CD4-positive, CD25-positive, alpha-beta regulatory T cell (primary cell): ENCODE data around the gene HMGB3. TPM values are rescaled to one million over a fixed set of nuclear protein-coding genes. Genes with fewer than 3 reads are reported as not detected.
"Not testable (repeated sequence)": the region's sequence is repeated elsewhere in the genome, so short reads cannot be mapped to it uniquely, and the experiment has no call there.

Experiments
- ATAC-seq, 2 donors: fragments of 150-1000 bp; cut with Tn5 transposase; one replicate each; pipeline ENCODE4 v1.10.0; 2021; ENCODE audit warnings: low read depth in 2 of 2, moderate number of reproducible peaks in 2 of 2, moderate library complexity in 1 of 2
- DNase-seq, 3 donors: peaks; one replicate each; pipeline versions ENCODE4 v3.0.0 to v3.0.0-alpha.2; 2012 to 2022; ENCODE audit warnings: mixed read lengths in 1 of 3
- H3K27ac ChIP-seq: one replicate; pipeline ENCODE4 v1.7.0; 2013; ENCODE audit warnings: mild to moderate bottlenecking, low read length; ENCODE audit not compliant: insufficient read depth, poor library complexity, severe bottlenecking
- H3K27me3 ChIP-seq: one replicate; pipeline ENCODE4 v1.7.0; 2013; ENCODE audit warnings: low read length; ENCODE audit not compliant: control insufficient read depth, insufficient read depth
- H3K36me3 ChIP-seq: one replicate; pipeline ENCODE4 v1.7.0; 2013; ENCODE audit warnings: mild to moderate bottlenecking, low read length, moderate library complexity; ENCODE audit not compliant: control insufficient read depth, insufficient read depth
- H3K4me1 ChIP-seq: 2 replicates; pipeline ENCODE4 v1.7.0; 2013; ENCODE audit warnings: mild to moderate bottlenecking, low read length; ENCODE audit not compliant: insufficient read depth, control insufficient read depth, poor library complexity, severe bottlenecking
- H3K4me3 ChIP-seq: one replicate; pipeline ENCODE4 v1.7.0; 2013; ENCODE audit warnings: low read depth, mild to moderate bottlenecking, low read length, moderate library complexity
- H3K9me3 ChIP-seq, 2 experiments: 1 replicate in 1 of 2; 2 replicates in 1 of 2; pipeline ENCODE4 v1.7.0; 2013; ENCODE audit warnings: low read length in 2 of 2, mild to moderate bottlenecking in 1 of 2, moderate library complexity in 1 of 2; ENCODE audit not compliant: control insufficient read depth in 2 of 2
- H3K27ac Mint-ChIP-seq, 3 donors: one replicate each; pipeline ENCODE4 v1.8.0; 2020 to 2022; ENCODE audit warnings: mild to moderate bottlenecking in 3 of 3, mixed read lengths in 3 of 3, moderate library complexity in 2 of 3
- H3K27me3 Mint-ChIP-seq: one replicate; pipeline ENCODE4 v1.8.0; 2022; ENCODE audit warnings: mild to moderate bottlenecking, mixed read lengths
- H3K36me3 Mint-ChIP-seq: one replicate; pipeline ENCODE4 v1.8.0; 2020; ENCODE audit warnings: mixed read lengths
- H3K4me1 Mint-ChIP-seq, 4 donors: one replicate each; pipeline ENCODE4 v1.8.0; 2020 to 2022; ENCODE audit warnings: mixed read lengths in 4 of 4, mild to moderate bottlenecking in 1 of 4
- H3K4me3 Mint-ChIP-seq, 4 donors: one replicate each; pipeline ENCODE4 v1.8.0; 2020 to 2022; ENCODE audit warnings: mild to moderate bottlenecking in 4 of 4, mixed read lengths in 4 of 4, moderate library complexity in 3 of 4
- H3K9me3 Mint-ChIP-seq, 7 donors: one replicate each; pipeline ENCODE4 v1.8.0; 2020 to 2022; ENCODE audit warnings: mixed read lengths in 7 of 7, mild to moderate bottlenecking in 3 of 7, moderate library complexity in 2 of 7
- polyA plus RNA-seq, 4 donors: library from polyadenylated mRNA; unstranded; fragments of 300-500 nt; fragmentation: Illumina TruSeq; gene quantifications; one replicate each; pipeline ENCODE4 v1.2.3, GENCODE V29; 2021
- total RNA-seq: library from RNA; stranded (reverse); gene quantifications from one replicate; pipeline ENCODE4 v1.2.3, GENCODE V29; 2022

HMGB3 gene
- total and polyA plus RNA-seq, 5 donors from 2014 or later, result 3.5 to 11.5 (median 4.5) TPM

GRCh38 chrX:150980186-150980585 is 2.9 kb upstream of the HMGB3 start:
- H3K4me3 Mint-ChIP-seq, result peak overlapping the region in 1 of 4 donors; percentile 43
- no peak overlapping the region for H3K4me3 ChIP-seq
- H3K27ac Mint-ChIP-seq, result no peak overlapping the region
- H3K9me3 Mint-ChIP-seq, result peaks cover 0 to 3% (median 0%) of the 10 kb centered on the region in 7 donors
- no peak for DNase-seq
- no peak overlapping the region for H3K27ac ChIP-seq
- H3K36me3 Mint-ChIP-seq, result no peaks in the 10 kb centered on the region
- peaks cover 10% of the 10 kb centered on the region for H3K27me3 Mint-ChIP-seq
- no peaks in the 10 kb centered on the region for H3K9me3 ChIP-seq
- H3K27me3 ChIP-seq, result no peaks in the 10 kb centered on the region
- no peak for ATAC-seq
- peaks cover 0 to 17% (median 6%) of the 10 kb centered on the region in 4 donors for H3K4me1 Mint-ChIP-seq
- peaks cover 11% of the 10 kb centered on the region for H3K4me1 ChIP-seq
- no peaks in the 10 kb centered on the region for H3K36me3 ChIP-seq

- peaks cover 11% of the 10 kb centered on the region for H3K4me1 ChIP-seq
- no peak overlapping the region for H3K4me3 ChIP-seq
- no peak overlapping the region for H3K27ac ChIP-seq
- H3K27ac Mint-ChIP-seq, result peak overlapping the region in 1 of 3 donors; percentile 20
- peaks cover 10% of the 10 kb centered on the region for H3K27me3 Mint-ChIP-seq
- peaks cover 0 to 22% (median 7%) of the 10 kb centered on the region in 4 donors for H3K4me1 Mint-ChIP-seq
- H3K36me3 ChIP-seq, result no peaks in the 10 kb centered on the region
- H3K27me3 ChIP-seq, result no peaks in the 10 kb centered on the region
- DNase-seq (no peak), ATAC-seq (no peak)
- peaks cover 0 to 3% (median 0%) of the 10 kb centered on the region in 7 donors for H3K9me3 Mint-ChIP-seq
- peak overlapping the region in 3 of 4 donors; percentile 39 to 49 (median 43) for H3K4me3 Mint-ChIP-seq
- H3K9me3 ChIP-seq, result no peaks in the 10 kb centered on the region
- no peaks in the 10 kb centered on the region for H3K36me3 Mint-ChIP-seq
Measured at GRCh38 chrX:150980711-150981110, 2.4 kb upstream of the HMGB3 start.

GRCh38 chrX:150982235-150982787 is 824 bp upstream of the HMGB3 start:
- H3K4me3 ChIP-seq, result peak overlapping the region; percentile 13
- H3K36me3 ChIP-seq, result no peaks in the 10 kb centered on the region
- H3K9me3 Mint-ChIP-seq, result peaks cover 0 to 3% (median 0%) of the 10 kb centered on the region in 7 donors
- H3K9me3 ChIP-seq, result no peaks in the 10 kb centered on the region
- H3K27ac ChIP-seq, result no peak overlapping the region
- DNase-seq (no peak), ATAC-seq (no peak)
- H3K36me3 Mint-ChIP-seq, result no peaks in the 10 kb centered on the region
- peaks cover 10% of the 10 kb centered on the region for H3K27me3 Mint-ChIP-seq
- H3K4me1 ChIP-seq, result peaks cover 11% of the 10 kb centered on the region
- H3K4me1 Mint-ChIP-seq, result peaks cover 0 to 23% (median 7%) of the 10 kb centered on the region in 4 donors
- no peak overlapping the region for H3K27ac Mint-ChIP-seq
- H3K4me3 Mint-ChIP-seq, result peak overlapping the region; percentile 79 to 91 (median 82)
- no peaks in the 10 kb centered on the region for H3K27me3 ChIP-seq

- Mint-ChIP-seq H3K27ac (no peak overlapping the region), H3K27me3 (peaks cover 10% of the 10 kb centered on the region), H3K9me3 (peaks cover 0 to 3% (median 0%) of the 10 kb centered on the region in 7 donors), H3K4me3 (no peak overlapping the region), H3K36me3 (no peaks in the 10 kb centered on the region), H3K4me1 (peaks cover 0 to 23% (median 8%) of the 10 kb centered on the region in 4 donors)
- Histone ChIP-seq H3K9me3 (no peaks in the 10 kb centered on the region), H3K4me3 (no peak overlapping the region), H3K27ac (no peak overlapping the region), H3K4me1 (peaks cover 11% of the 10 kb centered on the region), H3K36me3 (no peaks in the 10 kb centered on the region), H3K27me3 (no peaks in the 10 kb centered on the region)
- ATAC-seq, result no peak
- no peak for DNase-seq
Measured at GRCh38 chrX:150983521-150984168, 510 bp downstream of the HMGB3 start.

- ATAC-seq (no peak), DNase-seq (no peak)
- H3K36me3 Mint-ChIP-seq, result no peaks in the 10 kb centered on the region
- Histone ChIP-seq H3K4me3 (no peak overlapping the region), H3K27me3 (no peaks in the 10 kb centered on the region), H3K4me1 (peaks cover 11% of the 10 kb centered on the region), H3K9me3 (no peaks in the 10 kb centered on the region), H3K36me3 (no peaks in the 10 kb centered on the region), H3K27ac (no peak overlapping the region)
- H3K4me1 Mint-ChIP-seq, result peaks cover 0 to 23% (median 8%) of the 10 kb centered on the region in 4 donors
- H3K4me3 Mint-ChIP-seq, result peak overlapping the region; percentile 83 to 92 (median 88)
- peaks cover 10% of the 10 kb centered on the region for H3K27me3 Mint-ChIP-seq
- peaks cover 0 to 3% (median 0%) of the 10 kb centered on the region in 7 donors for H3K9me3 Mint-ChIP-seq
- H3K27ac Mint-ChIP-seq, result peak overlapping the region in 1 of 3 donors; percentile 77
Measured at GRCh38 chrX:150984169-150984824, 1.2 kb downstream of the HMGB3 start.

- not testable (repeated sequence) for H3K4me3 Mint-ChIP-seq, H3K36me3 Mint-ChIP-seq, H3K27ac ChIP-seq, H3K27me3 ChIP-seq, ATAC-seq, DNase-seq, H3K36me3 ChIP-seq, H3K27me3 Mint-ChIP-seq, H3K9me3 Mint-ChIP-seq, H3K4me1 ChIP-seq, H3K27ac Mint-ChIP-seq, H3K9me3 ChIP-seq, H3K4me3 ChIP-seq
- H3K4me1 Mint-ChIP-seq, result peaks cover 0 to 11% (median 7%) of the 10 kb centered on the region in 4 donors
Measured at GRCh38 chrX:150987687-150988086, 4.6 kb downstream of the HMGB3 start.

GRCh38 chrX:150989420-150989819 is 6.3 kb downstream of the HMGB3 start:
- H3K4me3 ChIP-seq, result no peak overlapping the region
- no peak overlapping the region for H3K27ac ChIP-seq
- Mint-ChIP-seq H3K36me3 (no peaks in the 10 kb centered on the region), H3K9me3 (peaks cover 0 to 3% (median 0%) of the 10 kb centered on the region in 7 donors), H3K27me3 (peaks cover 5% of the 10 kb centered on the region), H3K27ac (no peak overlapping the region), H3K4me1 (peaks cover 0 to 11% (median 7%) of the 10 kb centered on the region in 4 donors), H3K4me3 (no peak overlapping the region)
- no peaks in the 10 kb centered on the region for H3K27me3 ChIP-seq
- peaks cover 7% of the 10 kb centered on the region for H3K4me1 ChIP-seq
- no peaks in the 10 kb centered on the region for H3K36me3 ChIP-seq
- no peaks in the 10 kb centered on the region for H3K9me3 ChIP-seq
- no peak for ATAC-seq
- DNase-seq, result no peak
